Measurements from ENCODE around the gene ITGA11.

DNA sequence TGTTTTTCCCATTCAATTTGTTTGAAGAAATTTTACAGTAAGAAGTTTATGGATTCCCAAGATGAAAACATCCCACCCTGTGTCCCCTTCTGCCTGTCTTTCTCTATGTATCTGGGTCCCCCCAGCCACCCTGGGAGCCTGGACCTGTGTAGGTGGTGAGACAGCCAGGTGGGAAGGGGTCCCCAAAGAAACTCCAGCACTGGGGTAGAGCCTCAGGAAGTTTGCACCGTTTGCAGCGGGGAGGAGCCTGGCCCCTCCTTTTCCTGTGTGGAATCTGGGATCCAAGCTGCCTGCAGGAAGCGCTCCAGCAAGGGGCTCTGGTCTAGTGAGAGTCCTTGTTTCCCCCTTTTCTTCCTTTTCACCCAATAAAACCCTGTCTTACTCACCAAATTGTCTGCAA is 49.4 kb upstream of the ITGA11 start:
- TF ChIP-seq, protein P1, sequence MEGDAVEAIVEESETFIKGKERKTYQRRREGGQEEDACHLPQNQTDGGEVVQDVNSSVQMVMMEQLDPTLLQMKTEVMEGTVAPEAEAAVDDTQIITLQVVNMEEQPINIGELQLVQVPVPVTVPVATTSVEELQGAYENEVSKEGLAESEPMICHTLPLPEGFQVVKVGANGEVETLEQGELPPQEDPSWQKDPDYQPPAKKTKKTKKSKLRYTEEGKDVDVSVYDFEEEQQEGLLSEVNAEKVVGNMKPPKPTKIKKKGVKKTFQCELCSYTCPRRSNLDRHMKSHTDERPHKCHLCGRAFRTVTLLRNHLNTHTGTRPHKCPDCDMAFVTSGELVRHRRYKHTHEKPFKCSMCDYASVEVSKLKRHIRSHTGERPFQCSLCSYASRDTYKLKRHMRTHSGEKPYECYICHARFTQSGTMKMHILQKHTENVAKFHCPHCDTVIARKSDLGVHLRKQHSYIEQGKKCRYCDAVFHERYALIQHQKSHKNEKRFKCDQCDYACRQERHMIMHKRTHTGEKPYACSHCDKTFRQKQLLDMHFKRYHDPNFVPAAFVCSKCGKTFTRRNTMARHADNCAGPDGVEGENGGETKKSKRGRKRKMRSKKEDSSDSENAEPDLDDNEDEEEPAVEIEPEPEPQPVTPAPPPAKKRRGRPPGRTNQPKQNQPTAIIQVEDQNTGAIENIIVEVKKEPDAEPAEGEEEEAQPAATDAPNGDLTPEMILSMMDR (IDR thresholded peaks at IDR 0.05 in 8 of 11, conservative IDR thresholded peaks at IDR 0.05 in 3 of 11): no peak
- no peak for TF ChIP-seq POLR2A (IDR thresholded peaks at IDR 0.05)
- no peak for TF ChIP-seq POLR2AphosphoS5 (IDR thresholded peaks at IDR 0.05)

Measured in spleen (tissue), 7 donors.